Gastrocnemius medialis (tissue), 4 donors: ENCODE results near the gene TCF12. TPM values are rescaled to one million over a fixed set of nuclear protein-coding genes. Genes with fewer than 3 reads are reported as not detected.

ENCODE experiments used
- ATAC-seq, 2 donors: fragments of 150-250 bp; one replicate each; pipeline ENCODE4 v1.9.1; 2016
- DNase-seq, 2 donors: peaks; one replicate each; pipeline ENCODE4 v3.0.0-alpha.2; 2019
- H3K27ac ChIP-seq, 4 donors: fragments of 200-600 bp; sonication (generic); 1 replicate in 1 of 4; 2 replicates in 3 of 4; pipeline ENCODE4 v1.5.1; 2016 to 2018; ENCODE audit warnings: mild to moderate bottlenecking in 2 of 4, moderate library complexity in 1 of 4
- H3K27me3 ChIP-seq, 3 donors: fragments of 200-600 bp; sonication (generic) in 2 of 3; 1 replicate in 1 of 3; 2 replicates in 2 of 3; pipeline versions ENCODE4 v1.5.1 to v1.6.0; 2016 to 2019; ENCODE audit warnings: mild to moderate bottlenecking in 1 of 3, moderate library complexity in 1 of 3
- H3K36me3 ChIP-seq, 2 donors: fragments of 200-600 bp; sonication (generic) in 1 of 2; one replicate each; pipeline ENCODE4 v1.5.1; 2017 to 2018
- H3K4me1 ChIP-seq, 2 donors: fragments of 200-600 bp; sonication (generic) in 1 of 2; one replicate each; pipeline ENCODE4 v1.5.1; 2016 to 2017; ENCODE audit warnings: mild to moderate bottlenecking in 2 of 2
- H3K4me3 ChIP-seq, 4 donors: fragments of 200-600 bp; sonication (generic) in 3 of 4; 1 replicate in 1 of 4; 2 replicates in 3 of 4; pipeline ENCODE4 v1.5.1; 2016 to 2019; ENCODE audit warnings: mild to moderate bottlenecking in 2 of 4
- H3K9me3 ChIP-seq, 3 donors: fragments of 200-600 bp; sonication (generic) in 2 of 3; 1 replicate in 1 of 3; 2 replicates in 2 of 3; pipeline ENCODE4 v1.5.1; 2016 to 2019
- CTCF ChIP-seq, 5 experiments: fragments of 450-650 bp in 3 of 5; fragments of 200-600 bp in 2 of 5; sonication (generic) in 2 of 5; IDR thresholded peaks in 4 of 5; conservative IDR thresholded peaks in 1 of 5; 1 replicate in 4 of 5; 2 replicates in 1 of 5; pipeline ENCODE4 v1.5.1; 2016 to 2019; ENCODE audit warnings: antibody characterized with exemption in 5 of 5, mild to moderate bottlenecking in 3 of 5, moderate library complexity in 3 of 5
- POLR2A ChIP-seq, 2 donors: fragments of 450-650 bp; IDR thresholded peaks; one replicate each; pipeline ENCODE4 v1.6.1; 2017; ENCODE audit warnings: antibody characterized with exemption in 2 of 2, mild to moderate bottlenecking in 2 of 2, moderate library complexity in 2 of 2
- in situ Hi-C, 4 donors: fragments of 200-750 bp; cut with MboI; loops; one replicate each; pipeline versions ENCODE4 v1.15.0 to v1.8.0; 2017; ENCODE audit warnings: low sequenced_read_pairs in 4 of 4
- intact Hi-C: fragments of 100-400 bp; cut with DNase I; formaldehyde crosslinking; loops from one replicate; pipeline ENCODE4 v1.15.1; 2023; ENCODE audit warnings: low total_unique reads
- total RNA-seq, 4 donors: library from RNA; depleted of rRNA; stranded (reverse); fragments of >200 nt; gene quantifications; one replicate each; pipeline versions ENCODE4 v1.1.0 to v1.2.3, GENCODE V29; 2016

The TCF12 gene
- total RNA-seq, 4 donors from 2014 or later = 34.9 to 63.0 (median 51.4) TPM

- in situ Hi-C loops (no loop called here), intact Hi-C loops (no loop called here)
- Histone ChIP-seq H3K4me3 (no peak overlapping the region), H3K36me3 (no peaks in the 10 kb centered on the region), H3K27ac (peak overlapping the region in 1 of 4 donors; percentile 34), H3K4me1 (no peaks in the 10 kb centered on the region), H3K27me3 (peaks cover 4 to 16% (median 11%) of the 10 kb centered on the region in 3 donors), H3K9me3 (no peaks in the 10 kb centered on the region)
- ATAC-seq (no peak), DNase-seq (no peak)
- TF ChIP-seq POLR2A (IDR thresholded peaks at IDR 0.05) (no peak), CTCF (IDR thresholded peaks at IDR 0.05 in 4 of 5, conservative IDR thresholded peaks at IDR 0.05 in 1 of 5) (no peak)
These were observed 410.5 kb downstream of the TCF12 start for GRCh38 chr15:57328897-57329296.

- Histone ChIP-seq H3K27me3 (peaks cover 4 to 16% (median 11%) of the 10 kb centered on the region in 3 donors), H3K4me3 (no peak overlapping the region), H3K9me3 (no peaks in the 10 kb centered on the region), H3K27ac (no peak overlapping the region), H3K36me3 (no peaks in the 10 kb centered on the region), H3K4me1 (no peaks in the 10 kb centered on the region)
- ATAC-seq (no peak), DNase-seq (no peak)
- TF ChIP-seq CTCF (IDR thresholded peaks at IDR 0.05 in 4 of 5, conservative IDR thresholded peaks at IDR 0.05 in 1 of 5) (no peak), POLR2A (IDR thresholded peaks at IDR 0.05) (no peak)
- intact Hi-C loops = no loop called here
- in situ Hi-C loops = no loop called here
These were observed 411.3 kb downstream of the TCF12 start for GRCh38 chr15:57329582-57330367.

- intact Hi-C loops (no loop called here), in situ Hi-C loops (no loop called here)
- DNase-seq (no peak), ATAC-seq (no peak)
- H3K36me3 ChIP-seq = no peaks in the 10 kb centered on the region
- no peak overlapping the region for H3K27ac ChIP-seq
- H3K27me3 ChIP-seq = peaks cover 4 to 16% (median 11%) of the 10 kb centered on the region in 3 donors
- TF ChIP-seq CTCF (IDR thresholded peaks at IDR 0.05 in 4 of 5, conservative IDR thresholded peaks at IDR 0.05 in 1 of 5) = no peak
- TF ChIP-seq POLR2A (IDR thresholded peaks at IDR 0.05) = no peak
- H3K4me1 ChIP-seq = no peaks in the 10 kb centered on the region
- no peaks in the 10 kb centered on the region for H3K9me3 ChIP-seq
- no peak overlapping the region for H3K4me3 ChIP-seq
These were observed 412.3 kb downstream of the TCF12 start for GRCh38 chr15:57330619-57331340.

GRCh38 chr15:57332326-57332725, 413.9 kb downstream of the TCF12 start:
- in situ Hi-C loops = no loop called here
- no peaks in the 10 kb centered on the region for H3K4me1 ChIP-seq
- H3K27me3 ChIP-seq = peaks cover 4 to 11% (median 11%) of the 10 kb centered on the region in 3 donors
- intact Hi-C loops = no loop called here
- no peak overlapping the region for H3K4me3 ChIP-seq
- no peaks in the 10 kb centered on the region for H3K36me3 ChIP-seq
- TF ChIP-seq POLR2A (IDR thresholded peaks at IDR 0.05) (no peak), CTCF (IDR thresholded peaks at IDR 0.05 in 4 of 5, conservative IDR thresholded peaks at IDR 0.05 in 1 of 5) (no peak)
- no peaks in the 10 kb centered on the region for H3K9me3 ChIP-seq
- H3K27ac ChIP-seq = no peak overlapping the region
- no peak for ATAC-seq
- no peak for DNase-seq
